HepG2 (cell line): Measurements from ENCODE around the gene SRP9. TPM values are rescaled to one million over a fixed set of nuclear protein-coding genes. Genes with fewer than 3 reads are reported as not detected.
A peak's percentile ranks its signal among the peaks of the same experiment; 100 is the strongest.

Experiments
- ATAC-seq: fragments of 200-7000 bp; cut with Tn5 transposase; 3 replicates; pipeline ENCODE4 v1.9.1; 2020; ENCODE audit warnings: mild to moderate bottlenecking, moderate library complexity
- BruUV-seq: library from RNA; stranded (reverse); fragments of 400-500 nt; replicated peaks from 2 replicates; lab custom pipeline; 2021; lab: Mats Ljungman, UMichigan
- CTCF ChIA-PET: fragments of 300-600 bp; formaldehyde crosslinking; extraction: SDS; loops from one replicate; lab custom pipeline; 2021; ENCODE audit warnings: low total read pairs, inconsistent platforms, low intra/inter-chr PET ratio; lab: Yijun Ruan, JAX
- POLR2A ChIA-PET: fragments of 350-600 bp; sonication (Branson Sonifier 250); formaldehyde crosslinking; loops from one replicate; lab custom pipeline; 2020; ENCODE audit warnings: antibody characterized with exemption, inconsistent platforms; lab: Yijun Ruan, JAX
- DNase-seq: peaks from one replicate; pipeline ENCODE4 v3.0.0-alpha.2; 2015; ENCODE audit warnings: low spot score
- FAIRE-seq: peaks from 3 replicates; lab custom pipeline; 2011; peaks lifted over from hg19 to GRCh38; lab: Jason Lieb, UNC
- H2AFZ ChIP-seq: one replicate; pipeline ENCODE4 v1.6.1; 2011; ENCODE audit warnings: low read length, inconsistent platforms
- H3K27ac ChIP-seq: fragments of 300-600 bp; 3 replicates; pipeline ENCODE4 v1.8.0; 2011; ENCODE audit warnings: mixed run types, mild to moderate bottlenecking, mixed read lengths, low read length, inconsistent platforms; ENCODE audit not compliant: insufficient read depth; ENCODE audit errors: extremely low read length
- H3K27me3 ChIP-seq, 2 experiments: fragments of 200-600 bp in 1 of 2; 2 replicates in 1 of 2; 3 replicates in 1 of 2; pipeline versions ENCODE4 v1.6.0 to v1.8.0; 2011; ENCODE audit warnings: low read length in 2 of 2, mild to moderate bottlenecking in 2 of 2, moderate library complexity in 2 of 2, inconsistent platforms in 1 of 2; ENCODE audit not compliant: insufficient read depth in 2 of 2, control insufficient read depth in 1 of 2
- H3K36me3 ChIP-seq, 2 experiments: fragments of 200-600 bp in 1 of 2; replicated peaks in 1 of 2; 2 replicates in 1 of 2; 3 replicates in 1 of 2; pipeline versions ENCODE4 v1.5.1 to v1.8.0; 2011; ENCODE audit warnings: low read length in 2 of 2, inconsistent platforms in 1 of 2; ENCODE audit not compliant: insufficient read depth in 2 of 2, control insufficient read depth in 1 of 2
- H3K4me1 ChIP-seq: 2 replicates; pipeline ENCODE4 v1.5.1; 2012; ENCODE audit warnings: low read length, inconsistent platforms; ENCODE audit not compliant: insufficient read depth
- H3K4me2 ChIP-seq: 2 replicates; pipeline ENCODE4 v1.6.0; 2011; ENCODE audit warnings: low read depth, low read length, inconsistent platforms
- H3K4me3 ChIP-seq, 3 experiments: fragments of 200-600 bp in 1 of 3; sonication (generic), shearing (Covaris generic) in 1 of 3; replicated peaks in 1 of 3; 2 replicates each; pipeline ENCODE4 v1.5.1; 2011 to 2016; ENCODE audit warnings: low read length in 3 of 3, inconsistent platforms in 2 of 3, low read depth in 2 of 3, mild to moderate bottlenecking in 2 of 3, control low read depth in 1 of 3, mixed read lengths in 1 of 3; ENCODE audit not compliant: insufficient read depth in 1 of 3
- H3K79me2 ChIP-seq: one replicate; pipeline ENCODE4 v1.6.1; 2011; ENCODE audit warnings: low read length, inconsistent platforms; ENCODE audit not compliant: insufficient read depth
- H3K9ac ChIP-seq: 2 replicates; pipeline ENCODE4 v1.6.0; 2011; ENCODE audit warnings: mild to moderate bottlenecking, low read depth, low read length, inconsistent platforms; ENCODE audit not compliant: insufficient read depth
- H3K9me3 ChIP-seq: 2 replicates; pipeline ENCODE4 v1.5.1; 2012; ENCODE audit warnings: mild to moderate bottlenecking, low read length
- H4K20me1 ChIP-seq: 2 replicates; pipeline ENCODE4 v1.6.0; 2011; ENCODE audit warnings: inconsistent platforms, mild to moderate bottlenecking, low read length, moderate library complexity; ENCODE audit not compliant: insufficient read depth
- CC2D1A ChIP-seq: sonication (generic); formaldehyde crosslinking; IDR thresholded peaks from 2 replicates; pipeline ENCODE4 v1.8.1; 2023; ENCODE audit warnings: mild to moderate bottlenecking, missing genetic modification reagents
- EED ChIP-seq: sonication (generic); formaldehyde crosslinking; IDR thresholded peaks from 2 replicates; pipeline ENCODE4 v1.5.0; 2020; ENCODE audit warnings: mild to moderate bottlenecking, missing genetic modification reagents
- HNRNPH1 ChIP-seq: fragments of 200-400 bp; formaldehyde crosslinking; optimal IDR thresholded peaks from 2 replicates; pipeline ENCODE3; 2017; ENCODE audit warnings: mild to moderate bottlenecking, low read depth, low read length
- KMT2A ChIP-seq: sonication (generic); formaldehyde crosslinking; IDR thresholded peaks from 2 replicates; pipeline ENCODE4 v1.4.0; 2020; ENCODE audit warnings: missing genetic modification reagents
- NR2F1 ChIP-seq, 2 experiments: fragments of 450-650 bp in 1 of 2; formaldehyde crosslinking in 1 of 2; IDR thresholded peaks; 2 replicates each; pipeline versions ENCODE4 v1.5.0 to v1.6.1; 2016 to 2020; ENCODE audit warnings: mild to moderate bottlenecking in 1 of 2, missing compliant biosample characterization in 1 of 2, missing genetic modification reagents in 1 of 2, moderate library complexity in 1 of 2
- POLR2G ChIP-seq: fragments of 200-400 bp; formaldehyde crosslinking; IDR thresholded peaks from 2 replicates; pipeline ENCODE4 v1.6.1; 2018; ENCODE audit warnings: mild to moderate bottlenecking, low read depth, low read length, moderate library complexity
- SIX1 ChIP-seq: sonication (generic); formaldehyde crosslinking; IDR thresholded peaks from 2 replicates; pipeline ENCODE4 v1.4.0; 2020; ENCODE audit warnings: missing genetic modification reagents, borderline replicate concordance
- SOX6 ChIP-seq, 2 experiments: fragments of 450-650 bp in 1 of 2; sonication (generic) in 1 of 2; formaldehyde crosslinking in 1 of 2; IDR thresholded peaks; 2 replicates each; pipeline versions ENCODE4 v1.4.0 to v1.6.1; 2017 to 2020; ENCODE audit warnings: antibody characterized with exemption in 1 of 2, mild to moderate bottlenecking in 1 of 2, missing genetic modification reagents in 1 of 2
- XRCC5 ChIP-seq: fragments of 200-400 bp; formaldehyde crosslinking; optimal IDR thresholded peaks from 2 replicates; pipeline ENCODE3; 2017; ENCODE audit warnings: mild to moderate bottlenecking, low read length
- ZNF20 ChIP-seq: sonication (generic); formaldehyde crosslinking; IDR thresholded peaks from 2 replicates; pipeline ENCODE4 v1.4.0; 2020; ENCODE audit warnings: mild to moderate bottlenecking, moderate library complexity, missing genetic modification reagents
- ZNF224 ChIP-seq: sonication (generic); formaldehyde crosslinking; IDR thresholded peaks from 2 replicates; pipeline ENCODE4 v1.5.0; 2020; ENCODE audit warnings: mild to moderate bottlenecking, missing genetic modification reagents
- ZNF230 ChIP-seq: sonication (generic); formaldehyde crosslinking; IDR thresholded peaks from 2 replicates; pipeline ENCODE4 v1.4.0; 2020; ENCODE audit warnings: mild to moderate bottlenecking, missing genetic modification reagents
- WGBS: methylation state at CpG from one replicate; pipeline ENCODE4 v1.1.6; 2017; ENCODE audit warnings: low lambda C conversion rate; 5-methylcytosine and 5-hydroxymethylcytosine counted together
- in situ Hi-C: cut with HindIII; loops from 2 replicates; pipeline ENCODE4 v1.10.0; 2017; ENCODE audit warnings: low pct_unique_long_range_greater_than_20kb; ENCODE audit not compliant: extremely low pct_ligation_motif_present
- intact Hi-C: fragments of 100-400 bp; cut with micrococcal nuclease; formaldehyde crosslinking; loops from one replicate; pipeline ENCODE4 v1.10.0; 2022; ENCODE audit not compliant: unreplicated experiment
- polyA plus RNA-seq, 8 experiments: library from polyadenylated mRNA; depleted of rRNA in 3 of 8; stranded (reverse) in 7 of 8; unstranded in 1 of 8; fragments of >200 nt; fragmentation: Illumina TruSeq in 4 of 8; extraction: Trizol in 4 of 8; gene quantifications; 2 replicates each; pipeline versions ENCODE4 v1.2.1 to v1.2.3, GENCODE V29; 2011 to 2016; ENCODE audit warnings: low read depth in 4 of 8, missing spikeins in 1 of 8, mixed read lengths in 1 of 8; ENCODE audit not compliant: insufficient read depth in 1 of 8
- total RNA-seq, 5 experiments: library from RNA; depleted of rRNA; stranded (reverse); fragments of >200 nt; fragmentation: Illumina TruSeq; extraction: Trizol; gene quantifications; 2 replicates each; pipeline ENCODE4 v1.2.3, GENCODE V29; 2016; ENCODE audit warnings: low read depth in 1 of 5
- TF ChIP-seq, protein P1 (sequence below): sonication (generic); formaldehyde crosslinking; IDR thresholded peaks from 2 replicates; pipeline ENCODE4 v1.9.0; 2022; ENCODE audit warnings: missing genetic modification reagents, mild to moderate bottlenecking, borderline replicate concordance
- TF ChIP-seq, protein P2 (sequence below): IDR thresholded peaks from 2 replicates; pipeline ENCODE4 v1.6.1; 2016; ENCODE audit warnings: missing compliant biosample characterization, missing genetic modification reagents, borderline replicate concordance
- TF ChIP-seq, protein P3 (sequence below): sonication (generic); formaldehyde crosslinking; IDR thresholded peaks from 2 replicates; pipeline ENCODE4 v1.4.0; 2020; ENCODE audit warnings: missing genetic modification reagents; ENCODE audit errors: not compliant biosample characterization
- TF ChIP-seq, protein P4 (sequence below): sonication (generic); formaldehyde crosslinking; conservative IDR thresholded peaks from 2 replicates; pipeline ENCODE4 v1.4.0; 2020; ENCODE audit warnings: missing genetic modification reagents

The SRP9 gene
- total and polyA plus RNA-seq, 2 of the 13 experiments (the other 11 are each of a cell fraction or from before 2014, with no cell fraction given) = 251 to 307 TPM

DNA sequence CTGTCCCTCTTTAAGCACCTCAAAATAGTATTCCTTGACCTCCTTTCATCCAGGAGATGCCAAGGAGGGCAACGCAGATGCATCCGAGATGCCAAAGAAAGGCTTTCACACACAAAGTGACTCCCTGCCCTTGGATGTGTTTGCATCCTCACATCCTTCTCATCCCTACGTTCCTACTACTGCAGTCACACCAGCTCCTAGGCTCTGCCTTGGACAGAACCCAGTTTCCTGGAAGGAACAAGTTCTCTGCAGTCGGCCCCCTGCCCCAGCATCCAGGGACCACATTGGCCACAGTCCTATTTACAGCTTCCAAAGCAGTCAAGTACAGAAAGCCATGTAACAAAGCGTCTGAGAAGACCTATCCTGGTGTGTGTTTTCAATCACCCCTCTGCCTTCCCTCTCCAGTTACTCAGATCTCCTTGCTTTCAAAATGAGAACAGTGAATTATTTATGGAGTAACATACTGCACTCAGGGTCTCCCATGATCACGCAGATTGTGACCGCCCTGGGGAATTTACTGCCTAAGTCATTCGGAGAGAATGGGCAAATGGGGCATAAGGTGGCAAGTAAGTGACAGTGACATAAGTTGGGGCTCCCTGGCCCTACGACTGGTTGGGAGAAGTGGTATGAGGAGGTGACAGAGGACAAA is 21.8 kb upstream of the SRP9 start (continued):
- TF ChIP-seq, protein P1, sequence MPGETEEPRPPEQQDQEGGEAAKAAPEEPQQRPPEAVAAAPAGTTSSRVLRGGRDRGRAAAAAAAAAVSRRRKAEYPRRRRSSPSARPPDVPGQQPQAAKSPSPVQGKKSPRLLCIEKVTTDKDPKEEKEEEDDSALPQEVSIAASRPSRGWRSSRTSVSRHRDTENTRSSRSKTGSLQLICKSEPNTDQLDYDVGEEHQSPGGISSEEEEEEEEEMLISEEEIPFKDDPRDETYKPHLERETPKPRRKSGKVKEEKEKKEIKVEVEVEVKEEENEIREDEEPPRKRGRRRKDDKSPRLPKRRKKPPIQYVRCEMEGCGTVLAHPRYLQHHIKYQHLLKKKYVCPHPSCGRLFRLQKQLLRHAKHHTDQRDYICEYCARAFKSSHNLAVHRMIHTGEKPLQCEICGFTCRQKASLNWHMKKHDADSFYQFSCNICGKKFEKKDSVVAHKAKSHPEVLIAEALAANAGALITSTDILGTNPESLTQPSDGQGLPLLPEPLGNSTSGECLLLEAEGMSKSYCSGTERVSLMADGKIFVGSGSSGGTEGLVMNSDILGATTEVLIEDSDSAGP (CRISPR knock-in tag) = 0 out of 2 replicates have a peak, but pooled peaks have one; percentile 17
- TF ChIP-seq ZNF224 (no peak), ZNF230 (CRISPR knock-in tag) (no peak), NR2F1 (CRISPR knock-in tag; IDR thresholded peaks at IDR 0.05) (0 out of 4 replicates have a peak, but pooled peaks of 1 of the 2 experiments have one; percentile 2), HNRNPH1 (no peak), SOX6 (IDR thresholded peaks at IDR 0.05) (no peak), SOX6 (CRISPR knock-in tag; IDR thresholded peaks at IDR 0.05) (no peak)

DNA sequence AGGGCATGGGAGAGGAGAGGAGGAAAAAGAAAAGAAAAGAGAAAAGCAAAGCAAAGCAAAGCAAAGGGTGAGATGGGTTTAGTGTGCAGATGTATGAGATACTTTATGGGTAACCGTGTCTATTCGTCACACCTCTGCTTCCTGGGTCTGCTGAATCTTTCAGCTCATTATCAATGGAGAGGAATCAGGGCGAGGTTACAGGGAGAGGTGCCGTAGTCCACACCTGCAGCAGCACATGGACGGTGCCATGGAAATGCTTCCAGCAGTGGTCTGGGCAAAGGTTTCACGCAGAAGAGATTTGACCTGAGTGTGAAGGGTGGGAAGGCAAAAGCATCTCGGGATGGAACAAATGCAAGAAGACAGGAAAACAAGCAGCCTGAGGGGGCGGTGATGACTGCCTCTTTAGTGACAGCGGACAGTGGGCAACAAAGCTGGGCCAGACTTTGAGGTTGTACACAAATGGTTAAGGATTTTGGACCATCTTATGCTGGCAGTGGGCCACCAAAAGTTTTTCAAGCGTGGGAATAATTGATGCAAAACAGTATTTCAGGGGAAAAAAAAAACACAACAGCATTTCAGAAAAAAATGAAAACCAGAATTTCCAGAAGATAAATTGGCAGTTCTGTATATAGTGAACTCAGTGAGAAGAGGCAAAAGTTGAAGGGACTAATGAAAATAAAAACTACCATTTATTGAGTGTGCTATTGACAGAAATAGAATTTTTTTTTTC is 19.5 kb upstream of the SRP9 start:
- Histone ChIP-seq H2AFZ (no peak overlapping the region), H3K9me3 (no peaks in the 10 kb centered on the region), H3K4me2 (no peak overlapping the region), H4K20me1 (no peaks in the 10 kb centered on the region), H3K27ac (no peak overlapping the region), H3K4me3 (no peak overlapping the region), H3K4me1 (peaks cover 63% of the 10 kb centered on the region), H3K27me3 (no peaks in the 10 kb centered on the region), H3K36me3 (no peaks in the 10 kb centered on the region), H3K9ac (no peak overlapping the region), H3K79me2 (no peaks in the 10 kb centered on the region)
- no peak for DNase-seq
- CTCF ChIA-PET = no interaction called here
- in situ Hi-C loops (no loop called here), intact Hi-C loops (no loop called here)
- no TSS peak for BruUV-seq
- WGBS = 91% methylated on average over 10 of the region's 10 CpGs
- POLR2A ChIA-PET = interaction anchor here (1.5 to 5.8 kb wide), 2 partner anchors 10 to 11 kb away, joined by 4 to 43 read pairs; no protein-coding TSS in a partner anchor
- no peak for FAIRE-seq
- ATAC-seq = no peak
- no peak for TF ChIP-seq SIX1 (CRISPR knock-in tag)
- TF ChIP-seq, protein P2, sequence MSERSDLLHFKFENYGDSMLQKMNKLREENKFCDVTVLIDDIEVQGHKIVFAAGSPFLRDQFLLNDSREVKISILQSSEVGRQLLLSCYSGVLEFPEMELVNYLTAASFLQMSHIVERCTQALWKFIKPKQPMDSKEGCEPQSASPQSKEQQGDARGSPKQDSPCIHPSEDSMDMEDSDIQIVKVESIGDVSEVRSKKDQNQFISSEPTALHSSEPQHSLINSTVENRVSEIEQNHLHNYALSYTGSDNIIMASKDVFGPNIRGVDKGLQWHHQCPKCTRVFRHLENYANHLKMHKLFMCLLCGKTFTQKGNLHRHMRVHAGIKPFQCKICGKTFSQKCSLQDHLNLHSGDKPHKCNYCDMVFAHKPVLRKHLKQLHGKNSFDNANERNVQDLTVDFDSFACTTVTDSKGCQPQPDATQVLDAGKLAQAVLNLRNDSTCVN (CRISPR knock-in tag) = no peak
- no peak for TF ChIP-seq CC2D1A (CRISPR knock-in tag)
- TF ChIP-seq ZNF20 (CRISPR knock-in tag) = no peak
- TF ChIP-seq, protein P3, sequence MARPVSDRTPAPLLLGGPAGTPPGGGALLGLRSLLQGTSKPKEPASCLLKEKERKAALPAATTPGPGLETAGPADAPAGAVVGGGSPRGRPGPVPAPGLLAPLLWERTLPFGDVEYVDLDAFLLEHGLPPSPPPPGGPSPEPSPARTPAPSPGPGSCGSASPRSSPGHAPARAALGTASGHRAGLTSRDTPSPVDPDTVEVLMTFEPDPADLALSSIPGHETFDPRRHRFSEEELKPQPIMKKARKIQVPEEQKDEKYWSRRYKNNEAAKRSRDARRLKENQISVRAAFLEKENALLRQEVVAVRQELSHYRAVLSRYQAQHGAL = no peak
- TF ChIP-seq, protein P4, sequence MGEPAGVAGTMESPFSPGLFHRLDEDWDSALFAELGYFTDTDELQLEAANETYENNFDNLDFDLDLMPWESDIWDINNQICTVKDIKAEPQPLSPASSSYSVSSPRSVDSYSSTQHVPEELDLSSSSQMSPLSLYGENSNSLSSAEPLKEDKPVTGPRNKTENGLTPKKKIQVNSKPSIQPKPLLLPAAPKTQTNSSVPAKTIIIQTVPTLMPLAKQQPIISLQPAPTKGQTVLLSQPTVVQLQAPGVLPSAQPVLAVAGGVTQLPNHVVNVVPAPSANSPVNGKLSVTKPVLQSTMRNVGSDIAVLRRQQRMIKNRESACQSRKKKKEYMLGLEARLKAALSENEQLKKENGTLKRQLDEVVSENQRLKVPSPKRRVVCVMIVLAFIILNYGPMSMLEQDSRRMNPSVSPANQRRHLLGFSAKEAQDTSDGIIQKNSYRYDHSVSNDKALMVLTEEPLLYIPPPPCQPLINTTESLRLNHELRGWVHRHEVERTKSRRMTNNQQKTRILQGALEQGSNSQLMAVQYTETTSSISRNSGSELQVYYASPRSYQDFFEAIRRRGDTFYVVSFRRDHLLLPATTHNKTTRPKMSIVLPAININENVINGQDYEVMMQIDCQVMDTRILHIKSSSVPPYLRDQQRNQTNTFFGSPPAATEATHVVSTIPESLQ (CRISPR knock-in tag) = no peak
- no peak for TF ChIP-seq KMT2A (CRISPR knock-in tag)
- TF ChIP-seq XRCC5 = no peak
- TF ChIP-seq EED (CRISPR knock-in tag) = no peak
- no peak for TF ChIP-seq POLR2G
